Heart left ventricle (tissue), 16 donors: ENCODE data around the gene LRPAP1. TPM values are rescaled to one million over a fixed set of nuclear protein-coding genes. Genes with fewer than 3 reads are reported as not detected.

ENCODE experiments used
- ATAC-seq, 4 donors: fragments of 200-7000 bp; cut with Tn5 transposase; one replicate each; pipeline ENCODE4 v1.9.1; 2020 to 2022; ENCODE audit warnings: moderate library complexity in 4 of 4, mild to moderate bottlenecking in 3 of 4, moderate number of reproducible peaks in 1 of 4
- DNase-seq, 5 donors: peaks; one replicate each; pipeline ENCODE4 v3.0.0-alpha.2; 2020
- H3K27ac ChIP-seq, 12 donors: fragments of 200-600 bp; sonication (generic) in 4 of 12; one replicate each; pipeline versions ENCODE4 v1.5.0 to v1.8.0; 2016 to 2022; ENCODE audit warnings: mild to moderate bottlenecking in 2 of 12
- H3K27me3 ChIP-seq, 9 donors: fragments of 200-600 bp; sonication (generic) in 2 of 9; one replicate each; pipeline versions ENCODE4 v1.5.1 to v1.8.0; 2016 to 2022; ENCODE audit warnings: mild to moderate bottlenecking in 3 of 9
- H3K36me3 ChIP-seq, 9 donors: fragments of 200-600 bp; sonication (generic) in 2 of 9; one replicate each; pipeline versions ENCODE4 v1.5.0 to v1.8.0; 2018 to 2022; ENCODE audit warnings: mild to moderate bottlenecking in 2 of 9
- H3K4me1 ChIP-seq, 12 donors: fragments of 200-600 bp; sonication (generic) in 4 of 12; one replicate each; pipeline versions ENCODE4 v1.5.0 to v1.8.0; 2016 to 2022; ENCODE audit warnings: mild to moderate bottlenecking in 3 of 12
- H3K4me3 ChIP-seq, 12 donors: fragments of 200-600 bp; sonication (generic) in 4 of 12; one replicate each; pipeline versions ENCODE4 v1.5.0 to v1.8.0; 2017 to 2022; ENCODE audit warnings: mild to moderate bottlenecking in 9 of 12, moderate library complexity in 4 of 12
- H3K9me3 ChIP-seq, 12 donors: fragments of 200-600 bp; sonication (generic) in 4 of 12; one replicate each; pipeline versions ENCODE4 v1.5.0 to v1.8.0; 2016 to 2022; ENCODE audit warnings: mild to moderate bottlenecking in 1 of 12
- CTCF ChIP-seq, 12 donors: fragments of 200-600 bp; sonication (generic) in 4 of 12; IDR thresholded peaks; one replicate each; pipeline versions ENCODE4 v1.5.0 to v1.8.0; 2018 to 2022; ENCODE audit warnings: antibody characterized with exemption in 12 of 12, mild to moderate bottlenecking in 5 of 12
- POLR2A ChIP-seq, 2 donors: fragments of 450-650 bp; IDR thresholded peaks; one replicate each; pipeline ENCODE4 v1.6.1; 2017; ENCODE audit warnings: antibody characterized with exemption in 2 of 2, mild to moderate bottlenecking in 2 of 2, moderate library complexity in 2 of 2
- WGBS, 4 donors: extraction: QIAGEN DNeasy Blood & Tissue Kit in 2 of 4; methylation state at CpG; one replicate each; pipeline versions ENCODE4 v1.1.5 to v1.1.7; 2013 to 2018; 5-methylcytosine and 5-hydroxymethylcytosine counted together
- intact Hi-C, 10 donors: fragments of 100-400 bp; cut with DNase I; formaldehyde crosslinking; loops; one replicate each; pipeline versions ENCODE4 v1.11.1 to v1.14.2; 2022
- polyA plus RNA-seq, 2 donors: library from polyadenylated mRNA; stranded (reverse); fragments of 200-250 nt; gene quantifications; one replicate each; pipeline ENCODE4 v1.2.3, GENCODE V29; 2013
- total RNA-seq, 9 donors: library from RNA; depleted of rRNA in 2 of 9; stranded (reverse); fragments of >200 nt in 2 of 9; fragmentation: NEBNext Ultra II Directional in 3 of 9; extraction: Animal tissue kit (Norgen Biotek cat#: 25700) in 3 of 9; gene quantifications; one replicate each; pipeline versions ENCODE4 v1.1.0 to v1.2.4, GENCODE V29; 2016 to 2023
- donor health status: ischemic (EF 13 %, LVEDD 7.1; RV severe dilation, severe dysfunction).
- donor health status: healthy with polysubstance abuse.
- donor health status: DM: no; HTN: yes; CAD: no.
- donor health status: DM: no; HTN: no; CAD: no.
- donor health status: ischemic (EF 25% LVEDD 6.9; RV normal size, moderate dysfunction).
- donor health status: ischemic (EF 25% LVEDD 5.7; RV mildly dilated, moderate dysfunction).
- donor health status: healthy.
- donor health status: DM: yes; HTN: yes; CAD: no.
- donor health status: ischemic (EF 35%, LVEDD 5.7; RV mildly dilated, moderate dysfunction).
- donor health status: nonischemic (EF 11% LVEDD 7.7; RV severe dilation, severe dysfunction).
- donor health status: DM: yes; HTN: yes; CAD: no.
- donor health status: PGD.
- donor health status: ischemic (EF 29% LVEDD 5.4; RV normal size, mild dysfunction).
- donor health status: nonischemic (EF 23%, LVEDD 6.1; RV moderate dilation, normal function).

Gene LRPAP1
- total and polyA plus RNA-seq, 11 donors, result 105 to 389 (median 283) TPM

GRCh38 chr4:3498901-3499510 lies 33.2 kb downstream of the LRPAP1 start:
- intact Hi-C loops, result no loop called here
- Histone ChIP-seq H3K27ac (peak overlapping the region in 1 of 12 donors; percentile 46), H3K4me1 (peaks cover 0 to 75% (median 21%) of the 10 kb centered on the region in 12 donors), H3K4me3 (no peak overlapping the region), H3K9me3 (no peaks in the 10 kb centered on the region), H3K36me3 (peaks cover 0 to 22% (median 11%) of the 10 kb centered on the region in 9 donors), H3K27me3 (peaks cover 0 to 16% (median 0%) of the 10 kb centered on the region in 9 donors)
- TF ChIP-seq CTCF (IDR thresholded peaks at IDR 0.05) (no peak), POLR2A (IDR thresholded peaks at IDR 0.05) (no peak)
- 70 to 84% (median 75%) methylated on average over 16 to 20 of the region's 20 CpGs for WGBS, 4 donors
- peak in 1 of 4 donors; percentile 10 for ATAC-seq
- DNase-seq, result no peak

- Histone ChIP-seq H3K27me3 (peaks cover 0 to 21% (median 5%) of the 10 kb centered on the region in 9 donors), H3K9me3 (no peaks in the 10 kb centered on the region), H3K4me1 (peaks cover 0 to 75% (median 22%) of the 10 kb centered on the region in 12 donors), H3K36me3 (peaks cover 0 to 16% (median 6%) of the 10 kb centered on the region in 9 donors), H3K27ac (peak overlapping the region in 2 of 12 donors; percentile 10 to 46), H3K4me3 (no peak overlapping the region)
- TF ChIP-seq CTCF (IDR thresholded peaks at IDR 0.05) (no peak), POLR2A (IDR thresholded peaks at IDR 0.05) (no peak)
- no peak for ATAC-seq
- no peak for DNase-seq
- 79 to 85% (median 82%) methylated on average over 9 to 11 of the region's 11 CpGs for WGBS, 4 donors
- intact Hi-C loops, result no loop called here
These were observed 33.8 kb downstream of the LRPAP1 start for GRCh38 chr4:3498407-3498806.

GRCh38 chr4:3497523-3498389 lies 34.5 kb downstream of the LRPAP1 start:
- 67 to 75% (median 69%) methylated on average over 19 to 24 of the region's 24 CpGs for WGBS, 4 donors
- intact Hi-C loops, result no loop called here
- Histone ChIP-seq H3K4me1 (peaks cover 0 to 68% (median 18%) of the 10 kb centered on the region in 12 donors), H3K27ac (peak overlapping the region in 5 of 12 donors; percentile 10 to 46 (median 29)), H3K9me3 (no peaks in the 10 kb centered on the region), H3K27me3 (peaks cover 0 to 27% (median 7%) of the 10 kb centered on the region in 9 donors), H3K36me3 (peaks cover 0 to 17% (median 6%) of the 10 kb centered on the region in 9 donors), H3K4me3 (no peak overlapping the region)
- ATAC-seq (no peak), DNase-seq (no peak)
- TF ChIP-seq CTCF (IDR thresholded peaks at IDR 0.05), result no peak
- no peak for TF ChIP-seq POLR2A (IDR thresholded peaks at IDR 0.05)

- intact Hi-C loops, result no loop called here
- ATAC-seq (no peak), DNase-seq (no peak)
- no peak for TF ChIP-seq POLR2A (IDR thresholded peaks at IDR 0.05)
- TF ChIP-seq CTCF (IDR thresholded peaks at IDR 0.05), result no peak
- WGBS, 4 donors, result 70 to 89% (median 88%) methylated on average over 5 to 6 of the region's 6 CpGs
- peak overlapping the region in 5 of 12 donors; percentile 10 to 46 (median 29) for H3K27ac ChIP-seq
- no peaks in the 10 kb centered on the region for H3K9me3 ChIP-seq
- H3K4me3 ChIP-seq, result no peak overlapping the region
- peaks cover 0 to 17% (median under 1%) of the 10 kb centered on the region in 9 donors for H3K36me3 ChIP-seq
- H3K27me3 ChIP-seq, result peaks cover 0 to 31% (median 7%) of the 10 kb centered on the region in 9 donors
- H3K4me1 ChIP-seq, result peaks cover 0 to 62% (median 12%) of the 10 kb centered on the region in 12 donors
These were observed 35.1 kb downstream of the LRPAP1 start for GRCh38 chr4:3497095-3497494.
